Tibial artery (tissue), 4 donors: ENCODE data around the gene FRMPD1.

ENCODE experiments used
- DNase-seq, 2 donors: peaks; one replicate each; pipeline ENCODE4 v3.0.0-alpha.2; 2019
- H3K27ac ChIP-seq, 2 donors: fragments of 200-600 bp; sonication (generic) in 1 of 2; 1 replicate in 1 of 2; 2 replicates in 1 of 2; pipeline ENCODE4 v1.5.1; 2018 to 2019; ENCODE audit warnings: mild to moderate bottlenecking in 1 of 2
- H3K27me3 ChIP-seq, 2 donors: fragments of 200-600 bp; sonication (generic) in 1 of 2; one replicate each; pipeline versions ENCODE4 v1.5.1 to v1.6.0; 2016 to 2019
- H3K36me3 ChIP-seq, 3 donors: fragments of 200-600 bp; sonication (generic) in 2 of 3; one replicate each; pipeline ENCODE4 v1.5.1; 2016 to 2019; ENCODE audit warnings: mild to moderate bottlenecking in 2 of 3
- H3K4me1 ChIP-seq, 4 donors: fragments of 200-600 bp; sonication (generic) in 2 of 4; 1 replicate in 3 of 4; 2 replicates in 1 of 4; pipeline ENCODE4 v1.5.1; 2016 to 2019
- H3K4me3 ChIP-seq, 2 donors: fragments of 200-600 bp; sonication (generic) in 1 of 2; 1 replicate in 1 of 2; 2 replicates in 1 of 2; pipeline ENCODE4 v1.5.1; 2018 to 2019; ENCODE audit warnings: mild to moderate bottlenecking in 2 of 2
- H3K9me3 ChIP-seq, 3 donors: fragments of 200-600 bp; sonication (generic) in 1 of 3; one replicate each; pipeline ENCODE4 v1.5.1; 2016 to 2019
- CTCF ChIP-seq, 2 experiments: fragments of 200-600 bp in 1 of 2; fragments of 450-650 bp in 1 of 2; IDR thresholded peaks; one replicate each; pipeline ENCODE4 v1.5.1; 2017 to 2019; ENCODE audit warnings: antibody characterized with exemption in 2 of 2, mild to moderate bottlenecking in 1 of 2, moderate library complexity in 1 of 2
- intact Hi-C: fragments of 100-400 bp; cut with DNase I; formaldehyde crosslinking; loops from one replicate; pipeline ENCODE4 v1.15.0; 2023; ENCODE audit warnings: low total_unique reads

FRMPD1 gene

GRCh38 chr9:37611014-37611413, 39.7 kb upstream of the FRMPD1 start:
- Histone ChIP-seq H3K27ac (no peak overlapping the region), H3K4me1 (no peaks in the 10 kb centered on the region), H3K36me3 (no peaks in the 10 kb centered on the region), H3K4me3 (no peak overlapping the region), H3K27me3 (peaks cover 0 to 11% of the 10 kb centered on the region in 2 donors), H3K9me3 (no peaks in the 10 kb centered on the region)
- no peak for TF ChIP-seq CTCF (IDR thresholded peaks at IDR 0.05)
- intact Hi-C loops: no loop called here
- DNase-seq: no peak

DNA sequence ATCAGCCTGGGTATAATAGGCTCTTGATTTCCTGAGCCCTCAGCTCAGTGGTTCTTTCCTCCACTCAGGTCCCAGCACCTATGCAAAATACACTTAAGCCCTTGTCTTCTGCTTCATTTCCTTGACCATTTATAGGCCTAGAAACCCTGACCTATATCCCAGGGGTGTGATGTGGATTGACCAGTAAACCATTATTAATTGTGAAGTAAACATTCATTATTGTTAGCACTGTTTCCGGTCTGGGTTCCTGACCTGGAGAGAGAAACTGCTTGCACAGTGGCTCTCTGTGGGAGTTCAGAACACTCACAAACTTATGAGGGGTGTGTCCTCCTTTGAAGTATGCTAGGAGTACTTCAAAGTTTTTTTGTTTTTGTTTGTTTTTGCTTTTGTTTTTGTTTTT, 38.8 kb upstream of the FRMPD1 start:
- peaks cover 0 to 14% of the 10 kb centered on the region in 2 donors for H3K27me3 ChIP-seq
- H3K27ac ChIP-seq: no peak overlapping the region
- intact Hi-C loops: no loop called here
- no peaks in the 10 kb centered on the region for H3K36me3 ChIP-seq
- no peak for TF ChIP-seq CTCF (IDR thresholded peaks at IDR 0.05)
- H3K4me1 ChIP-seq: no peaks in the 10 kb centered on the region
- H3K9me3 ChIP-seq: no peaks in the 10 kb centered on the region
- DNase-seq: no peak
- H3K4me3 ChIP-seq: no peak overlapping the region

GRCh38 chr9:37617161-37617560, 33.6 kb upstream of the FRMPD1 start:
- H3K36me3 ChIP-seq: no peaks in the 10 kb centered on the region
- no peak for TF ChIP-seq CTCF (IDR thresholded peaks at IDR 0.05)
- no peak overlapping the region for H3K4me3 ChIP-seq
- peaks cover 0 to 9% of the 10 kb centered on the region in 2 donors for H3K27me3 ChIP-seq
- H3K27ac ChIP-seq: no peak overlapping the region
- DNase-seq: no peak
- H3K4me1 ChIP-seq: no peaks in the 10 kb centered on the region
- no peaks in the 10 kb centered on the region for H3K9me3 ChIP-seq
- intact Hi-C loops: no loop called here

GRCh38 chr9:37617832-37618231, 32.9 kb upstream of the FRMPD1 start:
- H3K27ac ChIP-seq: no peak overlapping the region
- intact Hi-C loops: no loop called here
- no peak for TF ChIP-seq CTCF (IDR thresholded peaks at IDR 0.05)

GRCh38 chr9:37618817-37619216, 31.9 kb upstream of the FRMPD1 start:
- Histone ChIP-seq H3K9me3 (no peaks in the 10 kb centered on the region), H3K27ac (no peak overlapping the region), H3K4me1 (no peaks in the 10 kb centered on the region), H3K4me3 (no peak overlapping the region), H3K36me3 (no peaks in the 10 kb centered on the region), H3K27me3 (peaks cover 0 to 7% of the 10 kb centered on the region in 2 donors)
- DNase-seq: no peak
- TF ChIP-seq CTCF (IDR thresholded peaks at IDR 0.05): no peak
- intact Hi-C loops: no loop called here

More at GRCh38 chr9:37617832-37618231, 32.9 kb upstream of the FRMPD1 start:
- Histone ChIP-seq H3K9me3 (no peaks in the 10 kb centered on the region), H3K27me3 (peaks cover 0 to 4% of the 10 kb centered on the region in 2 donors), H3K36me3 (no peaks in the 10 kb centered on the region), H3K4me1 (no peaks in the 10 kb centered on the region), H3K4me3 (no peak overlapping the region)
- DNase-seq: no peak

- Histone ChIP-seq H3K27me3 (peaks cover 0 to 7% of the 10 kb centered on the region in 2 donors), H3K4me1 (no peaks in the 10 kb centered on the region), H3K36me3 (no peaks in the 10 kb centered on the region), H3K27ac (no peak overlapping the region), H3K9me3 (no peaks in the 10 kb centered on the region), H3K4me3 (no peak overlapping the region)
- intact Hi-C loops: no loop called here
- DNase-seq: no peak
- TF ChIP-seq CTCF (IDR thresholded peaks at IDR 0.05): no peak
Measured at GRCh38 chr9:37619806-37620205, 30.9 kb upstream of the FRMPD1 start.
